AG04450 (cell line): ENCODE measurements around the gene PANX3. TPM values are rescaled to one million over a fixed set of nuclear protein-coding genes. Genes with fewer than 3 reads are reported as not detected.

ENCODE experiments used
- CTCF ChIA-PET: fragments of 300-600, 350-600 bp; formaldehyde crosslinking; extraction: SDS; loops from one replicate; lab custom pipeline; 2022; ENCODE audit warnings: antibody characterized with exemption, inconsistent platforms; lab: Charles Lee
- POLR2A ChIA-PET: fragments of 350-600 bp; formaldehyde crosslinking; extraction: SDS; loops from one replicate; lab custom pipeline; 2021; ENCODE audit warnings: antibody characterized with exemption, inconsistent platforms; lab: Yijun Ruan, JAX
- DNase-seq: peaks from one replicate; pipeline ENCODE4 v3.0.0-alpha.2; 2011; ENCODE audit warnings: low read depth, low spot score
- H3K27ac ChIP-seq: one replicate; pipeline ENCODE4 v1.5.1; 2012; ENCODE audit warnings: low read depth, low read length, control low read depth
- H3K27me3 ChIP-seq: one replicate; pipeline ENCODE4 v1.6.0; 2012; ENCODE audit warnings: low read length; ENCODE audit not compliant: control insufficient read depth, insufficient read depth
- H3K4me3 ChIP-seq: 2 replicates; pipeline ENCODE4 v1.5.1; 2011; ENCODE audit warnings: mild to moderate bottlenecking, low read depth, low read length, control low read depth
- H3K9me3 ChIP-seq: 2 replicates; pipeline ENCODE4 v1.5.1; 2012; ENCODE audit warnings: low read length; ENCODE audit not compliant: control insufficient read depth, insufficient read depth
- CTCF ChIP-seq: IDR thresholded peaks from 2 replicates; pipeline ENCODE4 v1.5.1; 2011; ENCODE audit warnings: low read depth, low read length, control low read depth, inconsistent platforms
- polyA plus RNA-seq: library from polyadenylated mRNA; depleted of rRNA; stranded (reverse); fragments of >200 nt; gene quantifications from 2 replicates; pipeline ENCODE4 v1.2.3, GENCODE V29; 2011

The PANX3 gene
- polyA plus RNA-seq, 1 experiment: not detected

GRCh38 chr11:124612045-124612444 lies 817 bp downstream of the PANX3 start:
- CTCF ChIA-PET: interaction anchor here (0.6 kb wide), 1 partner anchor 26 kb away, joined by 3 read pairs; no protein-coding TSS in a partner anchor
- POLR2A ChIA-PET: no interaction called here
- DNase-seq: no peak

GRCh38 chr11:124612567-124613246 lies 1.5 kb downstream of the PANX3 start:
- TF ChIP-seq CTCF: no peak
- no peak for DNase-seq
- Histone ChIP-seq H3K27me3 (peaks cover 12% of the 10 kb centered on the region), H3K4me3 (no peak overlapping the region), H3K27ac (no peak overlapping the region), H3K9me3 (no peaks in the 10 kb centered on the region)
- POLR2A ChIA-PET: no interaction called here
- CTCF ChIA-PET: no interaction called here

More at GRCh38 chr11:124612045-124612444, 817 bp downstream of the PANX3 start:
- Histone ChIP-seq H3K9me3 (no peaks in the 10 kb centered on the region), H3K27me3 (peaks cover 10% of the 10 kb centered on the region), H3K4me3 (no peak overlapping the region), H3K27ac (no peak overlapping the region)
- TF ChIP-seq CTCF: no peak

- no peak for TF ChIP-seq CTCF
- no peak for DNase-seq
- POLR2A ChIA-PET: no interaction called here
- Histone ChIP-seq H3K27me3 (peaks cover 21% of the 10 kb centered on the region), H3K4me3 (no peak overlapping the region), H3K27ac (no peak overlapping the region), H3K9me3 (no peaks in the 10 kb centered on the region)
- CTCF ChIA-PET: no interaction called here
Observed at GRCh38 chr11:124618863-124619262, 7.6 kb downstream of the PANX3 start.

GRCh38 chr11:124622531-124623451 lies 11.6 kb downstream of the PANX3 start, which contains the start of gene TBRG1:
TSS of gene TBRG1 (plus strand) at chr11:124622864. CDS start at chr11:124623084, 220 bp downstream.
- H3K9me3 ChIP-seq: no peaks in the 10 kb centered on the region
- POLR2A ChIA-PET: interaction anchor here (0.7 to 1.6 kb wide), 3 partner anchors 9 to 177 kb away, joined by 3 to 5 read pairs (median 3); partner anchors contain the start of gene MSANTD2
- DNase-seq: peak; percentile 72
- H3K27ac ChIP-seq: peak within 1 kb of the TSS; percentile 94
- peaks cover 12% of the 10 kb centered on the region for H3K27me3 ChIP-seq
- TF ChIP-seq CTCF: no peak
- CTCF ChIA-PET: interaction anchor here (0.9 to 5.2 kb wide), 8 partner anchors 21 to 554 kb away, joined by 3 to 49 read pairs (median 6); partner anchors contain the start of gene OR8B3
- H3K4me3 ChIP-seq: peak within 1 kb of the TSS; percentile 97
